Heart left ventricle (tissue), 16 donors: ENCODE results near the gene DDX3X. TPM values are rescaled to one million over a fixed set of nuclear protein-coding genes. Genes with fewer than 3 reads are reported as not detected.

ENCODE experiments used
- ATAC-seq, 4 donors: fragments of 200-7000 bp; cut with Tn5 transposase; one replicate each; pipeline ENCODE4 v1.9.1; 2020 to 2022; ENCODE audit warnings: moderate library complexity in 4 of 4, mild to moderate bottlenecking in 3 of 4, moderate number of reproducible peaks in 1 of 4
- DNase-seq, 5 donors: peaks; one replicate each; pipeline ENCODE4 v3.0.0-alpha.2; 2020
- H3K27ac ChIP-seq, 12 donors: fragments of 200-600 bp; sonication (generic) in 4 of 12; one replicate each; pipeline versions ENCODE4 v1.5.0 to v1.8.0; 2016 to 2022; ENCODE audit warnings: mild to moderate bottlenecking in 2 of 12
- H3K27me3 ChIP-seq, 9 donors: fragments of 200-600 bp; sonication (generic) in 2 of 9; one replicate each; pipeline versions ENCODE4 v1.5.1 to v1.8.0; 2016 to 2022; ENCODE audit warnings: mild to moderate bottlenecking in 3 of 9
- H3K36me3 ChIP-seq, 9 donors: fragments of 200-600 bp; sonication (generic) in 2 of 9; one replicate each; pipeline versions ENCODE4 v1.5.0 to v1.8.0; 2018 to 2022; ENCODE audit warnings: mild to moderate bottlenecking in 2 of 9
- H3K4me1 ChIP-seq, 12 donors: fragments of 200-600 bp; sonication (generic) in 4 of 12; one replicate each; pipeline versions ENCODE4 v1.5.0 to v1.8.0; 2016 to 2022; ENCODE audit warnings: mild to moderate bottlenecking in 3 of 12
- H3K4me3 ChIP-seq, 12 donors: fragments of 200-600 bp; sonication (generic) in 4 of 12; one replicate each; pipeline versions ENCODE4 v1.5.0 to v1.8.0; 2017 to 2022; ENCODE audit warnings: mild to moderate bottlenecking in 9 of 12, moderate library complexity in 4 of 12
- H3K9me3 ChIP-seq, 12 donors: fragments of 200-600 bp; sonication (generic) in 4 of 12; one replicate each; pipeline versions ENCODE4 v1.5.0 to v1.8.0; 2016 to 2022; ENCODE audit warnings: mild to moderate bottlenecking in 1 of 12
- POLR2A ChIP-seq, 2 donors: fragments of 450-650 bp; IDR thresholded peaks; one replicate each; pipeline ENCODE4 v1.6.1; 2017; ENCODE audit warnings: antibody characterized with exemption in 2 of 2, mild to moderate bottlenecking in 2 of 2, moderate library complexity in 2 of 2
- WGBS, 4 donors: extraction: QIAGEN DNeasy Blood & Tissue Kit in 2 of 4; methylation state at CpG; one replicate each; pipeline versions ENCODE4 v1.1.5 to v1.1.7; 2013 to 2018; 5-methylcytosine and 5-hydroxymethylcytosine counted together
- intact Hi-C, 10 donors: fragments of 100-400 bp; cut with DNase I; formaldehyde crosslinking; loops; one replicate each; pipeline versions ENCODE4 v1.11.1 to v1.14.2; 2022
- polyA plus RNA-seq, 2 donors: library from polyadenylated mRNA; stranded (reverse); fragments of 200-250 nt; gene quantifications; one replicate each; pipeline ENCODE4 v1.2.3, GENCODE V29; 2013
- total RNA-seq, 9 donors: library from RNA; depleted of rRNA in 2 of 9; stranded (reverse); fragments of >200 nt in 2 of 9; fragmentation: NEBNext Ultra II Directional in 3 of 9; extraction: Animal tissue kit (Norgen Biotek cat#: 25700) in 3 of 9; gene quantifications; one replicate each; pipeline versions ENCODE4 v1.1.0 to v1.2.4, GENCODE V29; 2016 to 2023
- TF ChIP-seq, protein P1 (sequence below), 12 donors: fragments of 200-600 bp; sonication (generic) in 4 of 12; IDR thresholded peaks; one replicate each; pipeline versions ENCODE4 v1.5.0 to v1.8.0; 2018 to 2022; ENCODE audit warnings: antibody characterized with exemption in 12 of 12, mild to moderate bottlenecking in 5 of 12
- donor health status: ischemic (EF 13 %, LVEDD 7.1; RV severe dilation, severe dysfunction).
- donor health status: healthy with polysubstance abuse.
- donor health status: DM: no; HTN: yes; CAD: no.
- donor health status: DM: no; HTN: no; CAD: no.
- donor health status: ischemic (EF 25% LVEDD 6.9; RV normal size, moderate dysfunction).
- donor health status: ischemic (EF 25% LVEDD 5.7; RV mildly dilated, moderate dysfunction).
- donor health status: healthy.
- donor health status: DM: yes; HTN: yes; CAD: no.
- donor health status: ischemic (EF 35%, LVEDD 5.7; RV mildly dilated, moderate dysfunction).
- donor health status: nonischemic (EF 11% LVEDD 7.7; RV severe dilation, severe dysfunction).
- donor health status: DM: yes; HTN: yes; CAD: no.
- donor health status: PGD.
- donor health status: ischemic (EF 29% LVEDD 5.4; RV normal size, mild dysfunction).
- donor health status: nonischemic (EF 23%, LVEDD 6.1; RV moderate dilation, normal function).

The DDX3X gene
- total and polyA plus RNA-seq, 11 donors, result 34.3 to 272 (median 170) TPM

DNA sequence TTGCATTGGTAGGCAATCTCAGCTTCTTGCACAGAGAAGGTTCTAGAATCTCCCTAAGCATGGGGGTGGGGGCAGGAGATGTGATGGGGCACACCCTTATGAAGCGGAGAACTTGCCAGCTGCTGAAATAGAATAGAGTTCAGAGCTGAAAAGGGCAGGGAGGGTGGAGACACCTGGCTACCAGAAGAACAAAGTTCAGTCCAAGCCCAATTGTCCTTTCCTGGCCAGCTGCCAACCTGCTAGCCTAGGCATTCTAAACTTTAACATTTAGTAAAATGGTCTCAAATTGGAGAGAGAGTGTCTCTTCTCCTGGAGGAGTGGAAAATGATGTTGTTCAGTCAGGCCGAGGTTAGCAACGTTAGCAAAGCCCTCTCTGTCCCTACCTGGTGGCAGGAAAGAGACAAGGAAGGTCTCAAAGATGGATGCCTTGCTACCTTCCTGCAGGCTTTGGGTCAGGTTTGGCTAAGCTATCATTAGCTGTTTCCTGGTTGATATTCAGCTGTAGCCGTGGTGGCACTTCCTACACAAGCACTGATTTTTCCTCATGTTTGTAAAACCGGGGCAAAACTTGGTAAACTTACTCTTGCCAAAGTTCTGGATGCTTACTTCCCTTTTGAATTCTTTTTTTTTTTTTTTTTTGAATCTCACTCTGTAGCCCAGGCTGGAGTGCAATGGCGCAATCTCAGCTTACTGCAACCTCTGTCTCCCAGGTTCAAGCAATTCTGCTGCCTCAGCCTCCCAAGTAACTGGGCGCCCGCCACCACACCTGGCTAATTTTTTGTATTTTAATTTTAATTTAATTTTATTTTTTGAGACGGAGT, 78.5 kb downstream of the DDX3X start:
- 72 to 78% (median 74%) methylated on average over 9 of the region's 9 CpGs for WGBS, 4 donors
- ATAC-seq, result peak in 3 of 4 donors; percentile 54 to 77 (median 56)
- Histone ChIP-seq H3K4me1 (no peaks in the 10 kb centered on the region), H3K9me3 (no peaks in the 10 kb centered on the region), H3K36me3 (no peaks in the 10 kb centered on the region), H3K27ac (peak overlapping the region in 3 of 12 donors; percentile 13 to 34 (median 29)), H3K27me3 (peaks cover 0 to 21% (median 0%) of the 10 kb centered on the region in 9 donors), H3K4me3 (no peak overlapping the region)
- TF ChIP-seq, protein P1, sequence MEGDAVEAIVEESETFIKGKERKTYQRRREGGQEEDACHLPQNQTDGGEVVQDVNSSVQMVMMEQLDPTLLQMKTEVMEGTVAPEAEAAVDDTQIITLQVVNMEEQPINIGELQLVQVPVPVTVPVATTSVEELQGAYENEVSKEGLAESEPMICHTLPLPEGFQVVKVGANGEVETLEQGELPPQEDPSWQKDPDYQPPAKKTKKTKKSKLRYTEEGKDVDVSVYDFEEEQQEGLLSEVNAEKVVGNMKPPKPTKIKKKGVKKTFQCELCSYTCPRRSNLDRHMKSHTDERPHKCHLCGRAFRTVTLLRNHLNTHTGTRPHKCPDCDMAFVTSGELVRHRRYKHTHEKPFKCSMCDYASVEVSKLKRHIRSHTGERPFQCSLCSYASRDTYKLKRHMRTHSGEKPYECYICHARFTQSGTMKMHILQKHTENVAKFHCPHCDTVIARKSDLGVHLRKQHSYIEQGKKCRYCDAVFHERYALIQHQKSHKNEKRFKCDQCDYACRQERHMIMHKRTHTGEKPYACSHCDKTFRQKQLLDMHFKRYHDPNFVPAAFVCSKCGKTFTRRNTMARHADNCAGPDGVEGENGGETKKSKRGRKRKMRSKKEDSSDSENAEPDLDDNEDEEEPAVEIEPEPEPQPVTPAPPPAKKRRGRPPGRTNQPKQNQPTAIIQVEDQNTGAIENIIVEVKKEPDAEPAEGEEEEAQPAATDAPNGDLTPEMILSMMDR (IDR thresholded peaks at IDR 0.05), result peak in 1 of 12 donors; percentile 11
- TF ChIP-seq POLR2A (IDR thresholded peaks at IDR 0.05), result no peak
- DNase-seq, result peak in 4 of 5 donors; percentile 25 to 41 (median 30)
- intact Hi-C loops, result no loop called here

Other genes starting within 250 kb of the DDX3X start
- 10 to 100 TPM; 54.6 to 80.1 (median 67.3) TPM for gene USP9X, start 248.7 kb upstream of the DDX3X start, total RNA-seq
- 10 to 100 TPM in 1 of 2 donors, 1 to 10 TPM in 1; 9.5 to 22.1 TPM for gene USP9X, start 248.7 kb upstream of the DDX3X start, polyA plus RNA-seq
- gene NYX, start 113.2 kb downstream of the DDX3X start, total RNA-seq, result not detected
- gene NYX, start 113.2 kb downstream of the DDX3X start, polyA plus RNA-seq, result not detected